Urinary bladder (tissue), 2 donors: Measurements from ENCODE around the gene CRYGS. TPM values are rescaled to one million over a fixed set of nuclear protein-coding genes. Genes with fewer than 3 reads are reported as not detected.

ENCODE experiments used
- polyA plus RNA-seq: library from polyadenylated mRNA; stranded (reverse); fragments of 200-250 nt; gene quantifications from one replicate; pipeline ENCODE4 v1.2.3, GENCODE V29; 2013
- total RNA-seq: library from RNA; depleted of rRNA; stranded (reverse); fragments of >200 nt; gene quantifications from one replicate; pipeline ENCODE4 v1.2.3, GENCODE V29; 2014
- donor health status: healthy.

The CRYGS gene
- total and polyA plus RNA-seq, 2 donors: 1.3 to 2.7 TPM

Other genes starting within 250 kb of the CRYGS start
- gene DGKG, start 182.1 kb downstream of the CRYGS start, total RNA-seq: 9.3 TPM
- gene DGKG, start 182.1 kb downstream of the CRYGS start, polyA plus RNA-seq: 4.2 TPM
- 20.6 TPM for gene TBCCD1, start 23.0 kb upstream of the CRYGS start, total RNA-seq
- 7.3 TPM for gene TBCCD1, start 23.0 kb upstream of the CRYGS start, polyA plus RNA-seq
- gene DNAJB11, start 26.3 kb upstream of the CRYGS start, total RNA-seq: 38.9 TPM
- 37.1 TPM for gene DNAJB11, start 26.3 kb upstream of the CRYGS start, polyA plus RNA-seq
- gene AHSG, start 68.7 kb upstream of the CRYGS start, total RNA-seq: 0.26 TPM
- gene AHSG, start 68.7 kb upstream of the CRYGS start, polyA plus RNA-seq: 0.71 TPM
- gene FETUB, start 96.0 kb upstream of the CRYGS start, total RNA-seq: not detected
- gene FETUB, start 96.0 kb upstream of the CRYGS start, polyA plus RNA-seq: not detected
- gene HRG, start 121.6 kb upstream of the CRYGS start, total RNA-seq: not detected
- 0.46 TPM for gene HRG, start 121.6 kb upstream of the CRYGS start, polyA plus RNA-seq
- gene KNG1, start 173.0 kb upstream of the CRYGS start, total RNA-seq: not detected
- 0.37 TPM for gene KNG1, start 173.0 kb upstream of the CRYGS start, polyA plus RNA-seq
- 727 TPM for gene EIF4A2, start 239.2 kb upstream of the CRYGS start, total RNA-seq
- 528 TPM for gene EIF4A2, start 239.2 kb upstream of the CRYGS start, polyA plus RNA-seq